ENCODE results near the gene JAZF1.

Gene JAZF1

GRCh38 chr7:28105234-28105633 is 75.4 kb downstream of the JAZF1 start:
- TF ChIP-seq NFIC (IDR thresholded peaks at IDR 0.05) (no peak), YY1 (IDR thresholded peaks at IDR 0.05; ENCODE audit: low read depth) (no peak), TAF1 (IDR thresholded peaks at IDR 0.05; ENCODE audit: low read depth) (no peak), FOXM1 (IDR thresholded peaks at IDR 0.05; ENCODE audit: borderline replicate concordance, low read depth) (no peak), CREB1 (IDR thresholded peaks at IDR 0.05; ENCODE audit: low read depth) (no peak), EGR1 (IDR thresholded peaks at IDR 0.05) (no peak), CEBPB (IDR thresholded peaks at IDR 0.05) (no peak), EP300 (IDR thresholded peaks at IDR 0.05; ENCODE audit: borderline replicate concordance) (no peak), REST (IDR thresholded peaks at IDR 0.05; ENCODE audit: low read depth) (no peak), TEAD4 (IDR thresholded peaks at IDR 0.05) (no peak), USF1 (IDR thresholded peaks at IDR 0.05) (no peak), MAX (IDR thresholded peaks at IDR 0.05) (no peak), ZBTB7A (IDR thresholded peaks at IDR 0.05; ENCODE audit: low read depth) (no peak), RAD21 (IDR thresholded peaks at IDR 0.05; ENCODE audit: low read depth) (no peak), TCF12 (IDR thresholded peaks at IDR 0.05; ENCODE audit: low read depth) (no peak)

- no peak for TF ChIP-seq CEBPB (IDR thresholded peaks at IDR 0.05)
- TF ChIP-seq TAF1 (IDR thresholded peaks at IDR 0.05; ENCODE audit: low read depth), result no peak
- no peak for TF ChIP-seq FOXM1 (IDR thresholded peaks at IDR 0.05; ENCODE audit: borderline replicate concordance, low read depth)
- no peak for TF ChIP-seq YY1 (IDR thresholded peaks at IDR 0.05; ENCODE audit: low read depth)
- TF ChIP-seq TEAD4 (IDR thresholded peaks at IDR 0.05), result no peak
- no peak for TF ChIP-seq CREB1 (IDR thresholded peaks at IDR 0.05; ENCODE audit: low read depth)
- no peak for TF ChIP-seq TCF12 (IDR thresholded peaks at IDR 0.05; ENCODE audit: low read depth)
- TF ChIP-seq EGR1 (IDR thresholded peaks at IDR 0.05), result no peak
- no peak for TF ChIP-seq USF1 (IDR thresholded peaks at IDR 0.05)
- no peak for TF ChIP-seq RAD21 (IDR thresholded peaks at IDR 0.05; ENCODE audit: low read depth)
- no peak for TF ChIP-seq ZBTB7A (IDR thresholded peaks at IDR 0.05; ENCODE audit: low read depth)
- no peak for TF ChIP-seq MAX (IDR thresholded peaks at IDR 0.05)
- no peak for TF ChIP-seq NFIC (IDR thresholded peaks at IDR 0.05)
- TF ChIP-seq REST (IDR thresholded peaks at IDR 0.05; ENCODE audit: low read depth), result no peak
- no peak for TF ChIP-seq EP300 (IDR thresholded peaks at IDR 0.05; ENCODE audit: borderline replicate concordance)
Measured at GRCh38 chr7:28104811-28105210, 75.8 kb downstream of the JAZF1 start.

- TF ChIP-seq TEAD4 (IDR thresholded peaks at IDR 0.05) (no peak), CREB1 (IDR thresholded peaks at IDR 0.05; ENCODE audit: low read depth) (no peak), TAF1 (IDR thresholded peaks at IDR 0.05; ENCODE audit: low read depth) (no peak), CEBPB (IDR thresholded peaks at IDR 0.05) (no peak)
Measured at GRCh38 chr7:28104041-28104541, 76.5 kb downstream of the JAZF1 start.

GRCh38 chr7:28102797-28103196 is 77.8 kb downstream of the JAZF1 start:
- no peak for TF ChIP-seq REST (IDR thresholded peaks at IDR 0.05; ENCODE audit: low read depth)
- TF ChIP-seq YY1 (IDR thresholded peaks at IDR 0.05; ENCODE audit: low read depth), result no peak
- no peak for TF ChIP-seq CEBPB (IDR thresholded peaks at IDR 0.05)
- no peak for TF ChIP-seq USF1 (IDR thresholded peaks at IDR 0.05)
- TF ChIP-seq ZBTB7A (IDR thresholded peaks at IDR 0.05; ENCODE audit: low read depth), result no peak
- TF ChIP-seq CREB1 (IDR thresholded peaks at IDR 0.05; ENCODE audit: low read depth), result no peak
- no peak for TF ChIP-seq EGR1 (IDR thresholded peaks at IDR 0.05)
- no peak for TF ChIP-seq NFIC (IDR thresholded peaks at IDR 0.05)
- TF ChIP-seq EP300 (IDR thresholded peaks at IDR 0.05; ENCODE audit: borderline replicate concordance), result no peak
- no peak for TF ChIP-seq TEAD4 (IDR thresholded peaks at IDR 0.05)
- no peak for TF ChIP-seq MAX (IDR thresholded peaks at IDR 0.05)
- no peak for TF ChIP-seq RAD21 (IDR thresholded peaks at IDR 0.05; ENCODE audit: low read depth)
- TF ChIP-seq FOXM1 (IDR thresholded peaks at IDR 0.05; ENCODE audit: borderline replicate concordance, low read depth), result no peak
- no peak for TF ChIP-seq TCF12 (IDR thresholded peaks at IDR 0.05; ENCODE audit: low read depth)
- TF ChIP-seq TAF1 (IDR thresholded peaks at IDR 0.05; ENCODE audit: low read depth), result no peak
